H9 (cell line): ENCODE results near the gene RNU6-9. TPM values are rescaled to one million over a fixed set of nuclear protein-coding genes. Genes with fewer than 3 reads are reported as not detected.

Source experiments
- DNase-seq: peaks from one replicate; pipeline ENCODE4 v3.0.0-alpha.2; 2017
- H2AFZ ChIP-seq: one replicate; pipeline ENCODE4 v1.6.1; 2013; ENCODE audit warnings: mild to moderate bottlenecking, low read length, control low read depth, moderate library complexity
- H2AK5ac ChIP-seq: 2 replicates; pipeline ENCODE4 v1.6.1; 2013; ENCODE audit warnings: low read length, control low read depth, mixed read lengths; ENCODE audit not compliant: insufficient read length
- H2BK120ac ChIP-seq: one replicate; pipeline ENCODE4 v1.6.1; 2013; ENCODE audit warnings: low read depth, mild to moderate bottlenecking, low read length, control low read depth, inconsistent platforms; ENCODE audit not compliant: poor library complexity, severe bottlenecking
- H2BK12ac ChIP-seq: 2 replicates; pipeline ENCODE4 v1.6.1; 2013; ENCODE audit warnings: low read length, control low read depth, mixed read lengths, low read depth; ENCODE audit not compliant: insufficient read length
- H2BK15ac ChIP-seq: 2 replicates; pipeline ENCODE4 v1.6.1; 2013; ENCODE audit warnings: low read depth, low read length, control low read depth
- H2BK20ac ChIP-seq: one replicate; pipeline ENCODE4 v1.6.1; 2013; ENCODE audit warnings: low read depth, mild to moderate bottlenecking, low read length, control low read depth, inconsistent platforms; ENCODE audit not compliant: poor library complexity, severe bottlenecking
- H2BK5ac ChIP-seq: 2 replicates; pipeline ENCODE4 v1.6.1; 2013; ENCODE audit warnings: low read length, control low read depth, mixed read lengths; ENCODE audit not compliant: insufficient read length
- H3K14ac ChIP-seq: 2 replicates; pipeline ENCODE4 v1.6.1; 2013; ENCODE audit warnings: low read length, control low read depth; ENCODE audit not compliant: insufficient read depth
- H3K18ac ChIP-seq: 2 replicates; pipeline ENCODE4 v1.6.1; 2013; ENCODE audit warnings: low read depth, mild to moderate bottlenecking, mixed read lengths, low read length, control low read depth; ENCODE audit not compliant: insufficient read length
- H3K23ac ChIP-seq: 2 replicates; pipeline ENCODE4 v1.6.1; 2013; ENCODE audit warnings: low read length, control low read depth, mixed read lengths, low read depth; ENCODE audit not compliant: insufficient read length
- H3K23me2 ChIP-seq: 2 replicates; pipeline ENCODE4 v1.6.1; 2013; ENCODE audit warnings: low read depth, mild to moderate bottlenecking, mixed read lengths, low read length, control low read depth; ENCODE audit not compliant: insufficient read length, poor library complexity, severe bottlenecking
- H3K27ac ChIP-seq: 2 replicates; pipeline ENCODE4 v1.5.1; 2013; ENCODE audit warnings: low read length, control low read depth, mixed read lengths, low read depth; ENCODE audit not compliant: insufficient read length
- H3K27me3 ChIP-seq: 2 replicates; pipeline ENCODE4 v1.6.1; 2013; ENCODE audit warnings: low read length, control low read depth, inconsistent platforms; ENCODE audit not compliant: insufficient read depth
- H3K4ac ChIP-seq: 2 replicates; pipeline ENCODE4 v1.6.1; 2013; ENCODE audit warnings: low read depth, mild to moderate bottlenecking, control low read depth, inconsistent platforms, low read length, moderate library complexity
- H3K4me1 ChIP-seq: 2 replicates; pipeline ENCODE4 v1.6.1; 2013; ENCODE audit warnings: low read length, control low read depth, inconsistent platforms; ENCODE audit not compliant: insufficient read depth
- H3K4me2 ChIP-seq: 2 replicates; pipeline ENCODE4 v1.6.1; 2013; ENCODE audit warnings: low read length, control low read depth, mixed read lengths; ENCODE audit not compliant: insufficient read length, insufficient read depth
- H3K56ac ChIP-seq: 2 replicates; pipeline ENCODE4 v1.6.1; 2013; ENCODE audit warnings: low read depth, mild to moderate bottlenecking, mixed read lengths, low read length, control low read depth; ENCODE audit not compliant: insufficient read length
- H3K79me1 ChIP-seq: 2 replicates; pipeline ENCODE4 v1.6.1; 2013; ENCODE audit warnings: low read depth, mild to moderate bottlenecking, moderate library complexity, low read length, control low read depth, inconsistent platforms; ENCODE audit not compliant: insufficient read depth, poor library complexity, severe bottlenecking
- H3K79me2 ChIP-seq: 2 replicates; pipeline ENCODE4 v1.6.1; 2013; ENCODE audit warnings: low read length, control low read depth, inconsistent platforms; ENCODE audit not compliant: insufficient read depth
- H3K9ac ChIP-seq: 2 replicates; pipeline ENCODE4 v1.6.1; 2013; ENCODE audit warnings: low read length, control low read depth, mixed read lengths; ENCODE audit not compliant: insufficient read length; ENCODE audit errors: extremely low read depth
- H3K9me3 ChIP-seq: one replicate; pipeline ENCODE4 v1.6.1; 2013; ENCODE audit warnings: low read depth, low read length, inconsistent platforms; ENCODE audit not compliant: control insufficient read depth
- H3T11ph ChIP-seq: one replicate; pipeline ENCODE4 v1.6.1; 2013; ENCODE audit warnings: mild to moderate bottlenecking, low read length, control low read depth, inconsistent platforms
- H4K20me1 ChIP-seq: one replicate; pipeline ENCODE4 v1.6.1; 2013; ENCODE audit not compliant: control insufficient read depth, insufficient read length, insufficient read depth
- H4K5ac ChIP-seq: 2 replicates; pipeline ENCODE4 v1.6.1; 2013; ENCODE audit warnings: low read depth, mild to moderate bottlenecking, mixed read lengths, low read length, control low read depth; ENCODE audit not compliant: insufficient read length
- H4K8ac ChIP-seq: replicated peaks from 2 replicates; pipeline ENCODE4 v1.6.1; 2013; ENCODE audit warnings: low read length, control low read depth, mixed read lengths, low read depth; ENCODE audit not compliant: insufficient read length
- H4K91ac ChIP-seq: 2 replicates; pipeline ENCODE4 v1.6.1; 2013; ENCODE audit warnings: low read depth, mild to moderate bottlenecking, moderate library complexity, mixed read lengths, low read length, control low read depth; ENCODE audit not compliant: insufficient read length
- H3K27ac Mint-ChIP-seq, 3 experiments: 2 replicates in 2 of 3; 3 replicates in 1 of 3; pipeline ENCODE4 v1.8.0; 2020 to 2021; ENCODE audit warnings: mixed read lengths in 3 of 3, mild to moderate bottlenecking in 1 of 3, moderate library complexity in 1 of 3
- H3K27me3 Mint-ChIP-seq: 2 replicates; pipeline ENCODE4 v1.8.0; 2021; ENCODE audit warnings: low read depth, mild to moderate bottlenecking, moderate library complexity, mixed read lengths
- H3K36me3 Mint-ChIP-seq, 3 experiments: 2 replicates in 2 of 3; 3 replicates in 1 of 3; pipeline ENCODE4 v1.8.0; 2020 to 2021; ENCODE audit warnings: low read depth in 3 of 3, mixed read lengths in 3 of 3; ENCODE audit not compliant: insufficient read depth in 1 of 3
- H3K4me1 Mint-ChIP-seq, 2 experiments: 2 replicates each; pipeline ENCODE4 v1.8.0; 2020; ENCODE audit warnings: mixed read lengths in 2 of 2
- H3K4me3 Mint-ChIP-seq, 2 experiments: 2 replicates in 1 of 2; 3 replicates in 1 of 2; pipeline ENCODE4 v1.8.0; 2020 to 2021; ENCODE audit warnings: mild to moderate bottlenecking in 2 of 2, mixed read lengths in 2 of 2, moderate library complexity in 1 of 2
- H3K9me3 Mint-ChIP-seq, 2 experiments: 2 replicates in 1 of 2; 3 replicates in 1 of 2; pipeline ENCODE4 v1.8.0; 2020; ENCODE audit warnings: mild to moderate bottlenecking in 2 of 2, mixed read lengths in 2 of 2, moderate library complexity in 1 of 2
- CTCF ChIP-seq: fragments of 200-600 bp; sonication (generic); conservative IDR thresholded peaks from 3 replicates; pipeline ENCODE4 v1.8.0; 2021; ENCODE audit warnings: antibody characterized with exemption, mild to moderate bottlenecking
- WGBS: extraction: QIAGEN DNeasy Blood & Tissue Kit; methylation state at CpG from one replicate; pipeline ENCODE4 v1.1.7; 2013; ENCODE audit warnings: missing lambda C conversion rate, low lambda C conversion rate, mixed read lengths; ENCODE audit not compliant: insufficient read length; ENCODE audit errors: extremely low coverage; 5-methylcytosine and 5-hydroxymethylcytosine counted together
- total RNA-seq: library from RNA; stranded (reverse); gene quantifications from 2 replicates; pipeline ENCODE4 v1.2.1, GENCODE V29; 2021

The RNU6-9 gene
- total RNA-seq, 1 experiment from 2014 or later: not detected

DNA sequence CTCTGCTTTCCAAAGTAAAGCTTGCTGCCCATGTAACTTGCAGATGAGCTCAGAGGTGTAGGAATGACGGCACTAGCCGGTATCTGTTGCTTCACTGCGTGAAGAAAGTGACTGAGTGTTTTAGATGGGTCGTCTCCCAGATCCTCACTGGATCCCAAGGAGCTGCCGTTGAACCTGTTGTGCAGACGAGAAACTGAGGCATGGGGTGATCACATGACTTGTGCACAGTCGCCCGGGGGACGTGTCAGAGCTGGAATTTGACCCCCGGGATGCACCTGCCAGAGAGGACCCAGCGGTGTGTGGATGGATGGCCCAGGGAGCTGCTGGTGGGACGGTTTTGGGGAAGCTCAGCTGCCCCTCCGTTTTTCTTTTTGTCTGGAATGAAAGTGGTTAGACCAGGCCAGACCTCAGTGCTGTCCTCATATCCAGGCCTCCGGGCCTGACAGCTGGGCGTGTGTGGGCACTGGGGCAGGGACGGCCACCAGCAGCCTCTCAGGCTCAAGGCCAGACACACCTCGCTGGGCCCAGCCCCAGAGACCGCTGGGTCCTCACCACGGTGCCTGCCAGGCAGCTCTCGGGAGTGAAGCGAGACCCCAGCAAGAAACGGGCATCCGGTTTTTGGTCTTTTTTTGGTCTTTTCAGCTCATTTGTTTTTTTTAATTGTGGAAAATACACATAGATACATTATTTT, 45.1 kb downstream of the RNU6-9 start:
- H3K4me3 Mint-ChIP-seq: no peak overlapping the region
- Histone ChIP-seq H3K79me1 (peaks cover 2% of the 10 kb centered on the region), H2AFZ (no peak overlapping the region), H2BK15ac (no peak overlapping the region), H3K9me3 (no peaks in the 10 kb centered on the region), H4K91ac (no peak overlapping the region), H2BK5ac (no peak overlapping the region), H3K4ac (no peak overlapping the region), H4K8ac (no peak overlapping the region), H3K14ac (no peak overlapping the region), H2BK120ac (no peak overlapping the region), H4K5ac (no peak overlapping the region), H3K18ac (no peak overlapping the region), H3K79me2 (peaks cover 10% of the 10 kb centered on the region; the same call in 1 of the 2 replicates), H2AK5ac (no peak overlapping the region), H3T11ph (no peak overlapping the region), H3K23me2 (no peaks in the 10 kb centered on the region), H3K4me2 (no peak overlapping the region), H2BK20ac (no peak overlapping the region), H3K23ac (no peak overlapping the region), H4K20me1 (peaks cover 3% of the 10 kb centered on the region), H3K27ac (no peak overlapping the region), H3K9ac (no peak overlapping the region), H3K27me3 (no peaks in the 10 kb centered on the region), H3K56ac (no peak overlapping the region), H3K4me1 (no peaks in the 10 kb centered on the region), H2BK12ac (no peak overlapping the region)
- 0 out of 4 replicates have a peak, but pooled peaks cover 0 to 3% of the 10 kb centered on the region in 2 experiments for H3K4me1 Mint-ChIP-seq
- DNase-seq: no peak
- no peak for TF ChIP-seq CTCF
- H3K27me3 Mint-ChIP-seq: no peaks in the 10 kb centered on the region; the same call in 1 of the 2 replicates
- H3K9me3 Mint-ChIP-seq: no peaks in the 10 kb centered on the region
- peaks cover 18 to 50% (median 49%) of the 10 kb centered on the region in 3 experiments; a peak in 6 of 7 replicates for H3K36me3 Mint-ChIP-seq
- H3K27ac Mint-ChIP-seq: peak overlapping the region in 2 of 3 experiments; percentile 26 to 59; a peak in 2 of 7 replicates
- no CpG with 5 or more reads among the region's 23 CpGs for WGBS
